HG03039 (cell line): Measurements from ENCODE around the gene INO80E.
A peak's percentile ranks its signal among the peaks of the same experiment; 100 is the strongest.

ENCODE experiments used
- ATAC-seq: cut with Tn5 transposase; IDR thresholded peaks from one replicate; pipeline ENCODE4 v1.9.1; 2021; ENCODE audit warnings: mild to moderate bottlenecking, moderate library complexity; ENCODE audit not compliant: unreplicated experiment

Gene INO80E

GRCh38 chr16:29991571-29991904 is 4.5 kb upstream of the INO80E start:
- no peak for ATAC-seq

GRCh38 chr16:29992344-29992967 is 3.6 kb upstream of the INO80E start:
- no peak for ATAC-seq

GRCh38 chr16:29993191-29993902 is 2.7 kb upstream of the INO80E start:
- ATAC-seq = no peak

- no peak for ATAC-seq
These were observed 2.0 kb upstream of the INO80E start for GRCh38 chr16:29993903-29994599.

GRCh38 chr16:29994600-29995323 is 1.3 kb upstream of the INO80E start:
- ATAC-seq = peak; percentile 23

- peak; percentile 43 for ATAC-seq
These were observed 624 bp upstream of the INO80E start, which contains the start of gene HIRIP3 for GRCh38 chr16:29995324-29995910. Gene HIRIP3 (minus strand): TSS chr16:29995617. CDS start chr16:29995605, 12 bp downstream.

- no peak for ATAC-seq
These were observed 767 bp downstream of the INO80E start for GRCh38 chr16:29996766-29997250.

- no peak for ATAC-seq
These were observed 3.6 kb downstream of the INO80E start for GRCh38 chr16:29999605-30000004.

GRCh38 chr16:30000735-30001631 is 4.9 kb downstream of the INO80E start:
- no peak for ATAC-seq

GRCh38 chr16:30002614-30003346 is 6.7 kb downstream of the INO80E start:
- no peak for ATAC-seq

- no peak for ATAC-seq
These were observed 7.8 kb downstream of the INO80E start for GRCh38 chr16:30003670-30004423.

- no peak for ATAC-seq
These were observed 8.4 kb downstream of the INO80E start for GRCh38 chr16:30004424-30004776.

- no peak for ATAC-seq
These were observed 8.8 kb downstream of the INO80E start for GRCh38 chr16:30004811-30005242.

GRCh38 chr16:30005341-30006094 is 9.5 kb downstream of the INO80E start:
- no peak for ATAC-seq

GRCh38 chr16:30006095-30006473 is 10.0 kb downstream of the INO80E start:
- ATAC-seq = no peak

- no peak for ATAC-seq
These were observed 10.8 kb downstream of the INO80E start for GRCh38 chr16:30006659-30007377.

- ATAC-seq = no peak
These were observed 11.4 kb downstream of the INO80E start for GRCh38 chr16:30007378-30007895.
